ENCODE measurements around the gene LCK. TPM values are rescaled to one million over a fixed set of nuclear protein-coding genes. Genes with fewer than 3 reads are reported as not detected.

Gene LCK
- total and polyA plus RNA-seq, 9 of the 15 experiments (the other 6 are each of a cell fraction or from before 2014, with no cell fraction given): 0.04 to 0.47 (median 0.13) TPM; not detected in 6

GRCh38 chr1:32247983-32248889 is 2.8 kb upstream of the LCK start (continued):
- TF ChIP-seq, protein P1, sequence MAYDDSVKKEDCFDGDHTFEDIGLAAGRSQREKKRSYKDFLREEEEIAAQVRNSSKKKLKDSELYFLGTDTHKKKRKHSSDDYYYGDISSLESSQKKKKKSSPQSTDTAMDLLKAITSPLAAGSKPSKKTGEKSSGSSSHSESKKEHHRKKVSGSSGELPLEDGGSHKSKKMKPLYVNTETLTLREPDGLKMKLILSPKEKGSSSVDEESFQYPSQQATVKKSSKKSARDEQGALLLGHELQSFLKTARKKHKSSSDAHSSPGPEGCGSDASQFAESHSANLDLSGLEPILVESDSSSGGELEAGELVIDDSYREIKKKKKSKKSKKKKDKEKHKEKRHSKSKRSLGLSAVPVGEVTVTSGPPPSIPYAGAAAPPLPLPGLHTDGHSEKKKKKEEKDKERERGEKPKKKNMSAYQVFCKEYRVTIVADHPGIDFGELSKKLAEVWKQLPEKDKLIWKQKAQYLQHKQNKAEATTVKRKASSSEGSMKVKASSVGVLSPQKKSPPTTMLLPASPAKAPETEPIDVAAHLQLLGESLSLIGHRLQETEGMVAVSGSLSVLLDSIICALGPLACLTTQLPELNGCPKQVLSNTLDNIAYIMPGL (CRISPR knock-in tag; IDR thresholded peaks at IDR 0.05): peak; percentile 57; the same call in 1 of the 2 replicates
- TF ChIP-seq MTA1 (IDR thresholded peaks at IDR 0.05; ENCODE audit: borderline replicate concordance): peak; percentile 69; the same call in 1 of the 2 replicates
- TF ChIP-seq, protein P2, sequence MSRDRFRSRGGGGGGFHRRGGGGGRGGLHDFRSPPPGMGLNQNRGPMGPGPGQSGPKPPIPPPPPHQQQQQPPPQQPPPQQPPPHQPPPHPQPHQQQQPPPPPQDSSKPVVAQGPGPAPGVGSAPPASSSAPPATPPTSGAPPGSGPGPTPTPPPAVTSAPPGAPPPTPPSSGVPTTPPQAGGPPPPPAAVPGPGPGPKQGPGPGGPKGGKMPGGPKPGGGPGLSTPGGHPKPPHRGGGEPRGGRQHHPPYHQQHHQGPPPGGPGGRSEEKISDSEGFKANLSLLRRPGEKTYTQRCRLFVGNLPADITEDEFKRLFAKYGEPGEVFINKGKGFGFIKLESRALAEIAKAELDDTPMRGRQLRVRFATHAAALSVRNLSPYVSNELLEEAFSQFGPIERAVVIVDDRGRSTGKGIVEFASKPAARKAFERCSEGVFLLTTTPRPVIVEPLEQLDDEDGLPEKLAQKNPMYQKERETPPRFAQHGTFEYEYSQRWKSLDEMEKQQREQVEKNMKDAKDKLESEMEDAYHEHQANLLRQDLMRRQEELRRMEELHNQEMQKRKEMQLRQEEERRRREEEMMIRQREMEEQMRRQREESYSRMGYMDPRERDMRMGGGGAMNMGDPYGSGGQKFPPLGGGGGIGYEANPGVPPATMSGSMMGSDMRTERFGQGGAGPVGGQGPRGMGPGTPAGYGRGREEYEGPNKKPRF (IDR thresholded peaks at IDR 0.05; ENCODE audit: low read depth, low read length): no peak
- 0 out of 2 replicates have a peak, but pooled peaks have one; percentile 10 for TF ChIP-seq ETV5 (CRISPR knock-in tag; IDR thresholded peaks at IDR 0.05; ENCODE audit: low read depth)
- peak; percentile 87; the same call in 1 of the 2 replicates for TF ChIP-seq ESRRA (IDR thresholded peaks at IDR 0.05; ENCODE audit: borderline replicate concordance, low read depth)
- peak; percentile 72 for TF ChIP-seq STAG1 (CRISPR knock-in tag; IDR thresholded peaks at IDR 0.05; ENCODE audit: borderline replicate concordance)
- peak; percentile 83 for TF ChIP-seq CBFA2T2 (conservative IDR thresholded peaks at IDR 0.05)
- no peak for TF ChIP-seq CBX1 (IDR thresholded peaks at IDR 0.05; ENCODE audit: low read depth)
- 0 out of 2 replicates have a peak, but pooled peaks have one; percentile 48 for TF ChIP-seq LCOR (CRISPR knock-in tag; IDR thresholded peaks at IDR 0.05)
- 0 out of 4 replicates have a peak, but pooled peaks of 1 of the 2 experiments have one; percentile 32 for TF ChIP-seq TEAD1 (CRISPR knock-in tag; IDR thresholded peaks at IDR 0.05)
- no peak for TF ChIP-seq RFX5 (IDR thresholded peaks at IDR 0.05; ENCODE audit: low read depth, low read length)
- peak; percentile 72 for TF ChIP-seq CHD4 (IDR thresholded peaks at IDR 0.05; ENCODE audit: insufficient read depth, insufficient replicate concordance, low read depth, low read length, poor library complexity, severe bottlenecking)
- peak; percentile 52 for TF ChIP-seq ZNF384 (IDR thresholded peaks at IDR 0.05; ENCODE audit: low read depth, low read length)
- TF ChIP-seq YY1 (IDR thresholded peaks at IDR 0.05; ENCODE audit: borderline replicate concordance in 1 of 3, control insufficient read depth in 1 of 3, extremely low read depth in 1 of 3, insufficient read depth in 3 of 3, insufficient read length in 1 of 3, insufficient replicate concordance in 2 of 3, low read depth in 1 of 3, low read length in 2 of 3): peak in 1 of 3 experiments; percentile 35
- TF ChIP-seq GABPB1 (CRISPR knock-in tag; IDR thresholded peaks at IDR 0.05): peak; percentile 56; the same call in 1 of the 2 replicates
- peak; percentile 66 for TF ChIP-seq CCNT2 (IDR thresholded peaks at IDR 0.05; ENCODE audit: borderline replicate concordance, extremely low read depth, insufficient read length, low read depth, low read length)
- peak; percentile 40 to 97; a peak in 3 of 4 replicates for TF ChIP-seq RCOR1 (IDR thresholded peaks at IDR 0.05; ENCODE audit: borderline replicate concordance in 1 of 2, low read depth in 2 of 2, low read length in 2 of 2)
- 0 out of 2 replicates have a peak, but pooled peaks have one; percentile 73 for TF ChIP-seq TRIM28 (IDR thresholded peaks at IDR 0.05)
- peak; percentile 70 for TF ChIP-seq PCBP1 (IDR thresholded peaks at IDR 0.05; ENCODE audit: low read depth, low read length, poor library complexity, severe bottlenecking)
- peak; percentile 73 for TF ChIP-seq GATAD2A (IDR thresholded peaks at IDR 0.05)
- TF ChIP-seq ARID2 (IDR thresholded peaks at IDR 0.05): peak; percentile 66
- TF ChIP-seq RAD21 (CRISPR knock-in tag; conservative IDR thresholded peaks at IDR 0.05 in 1 of 2, IDR thresholded peaks at IDR 0.05 in 1 of 2): peak; percentile 72 to 91

All from K562 (cell line).